Measurements from ENCODE around the gene USP2.

USP2 gene

GRCh38 chr11:119365071-119365591 is 16.4 kb downstream of the USP2 start:
- ChIA-PET POLR2A (interaction anchor here (0.7 to 1.0 kb wide), 4 partner anchors 9 to 105 kb away, joined by 3 to 4 read pairs (median 4); no protein-coding TSS in a partner anchor), CTCF (interaction anchor here (1.0 to 20.8 kb wide), 11 partner anchors 8 to 115 kb away, joined by 3 to 358 read pairs (median 7); partner anchors contain the start of genes C1QTNF5, MFRP and USP2)
- TF ChIP-seq CTCF (IDR thresholded peaks at IDR 0.05; ENCODE audit: insufficient read depth, low read length, missing control alignments), result no peak
- no peak overlapping the region for H3K4me3 ChIP-seq (ENCODE audit: low read depth, low read length)
- no peak for DNase-seq (ENCODE audit: low read depth, low spot score)

GRCh38 chr11:119363851-119364590 is 17.5 kb downstream of the USP2 start:
- no peak for DNase-seq (ENCODE audit: low read depth, low spot score)

GRCh38 chr11:119363081-119363850 is 18.2 kb downstream of the USP2 start:
- H3K4me3 ChIP-seq (ENCODE audit: low read depth, low read length), result no peak overlapping the region; the same call in 1 of the 2 replicates
- DNase-seq (ENCODE audit: low read depth, low spot score), result no peak
- ChIA-PET POLR2A (interaction anchor here (0.5 kb wide), 1 partner anchor 9 kb away, joined by 3 read pairs; no protein-coding TSS in a partner anchor), CTCF (interaction anchor here (0.9 to 8.7 kb wide), 10 partner anchors 6 to 171 kb away, joined by 3 to 141 read pairs (median 12); partner anchors contain the start of genes C1QTNF5 and USP2)
- TF ChIP-seq CTCF (IDR thresholded peaks at IDR 0.05; ENCODE audit: insufficient read depth, low read length, missing control alignments), result no peak

More at GRCh38 chr11:119363851-119364590, 17.5 kb downstream of the USP2 start:
- H3K4me3 ChIP-seq (ENCODE audit: low read depth, low read length), result peak overlapping the region; percentile 50
- POLR2A ChIA-PET, result no interaction called here
- TF ChIP-seq CTCF (IDR thresholded peaks at IDR 0.05; ENCODE audit: insufficient read depth, low read length, missing control alignments), result no peak
- CTCF ChIA-PET, result interaction anchor here (0.6 to 20.8 kb wide), 17 partner anchors 7 to 170 kb away, joined by 3 to 358 read pairs (median 7); partner anchors contain the start of genes C1QTNF5, MFRP and USP2

- CTCF ChIA-PET, result interaction anchor here (1.0 to 4.0 kb wide), 10 partner anchors 10 to 118 kb away, joined by 3 to 86 read pairs (median 10); partner anchors contain the start of genes C1QTNF5 and USP2
- TF ChIP-seq CTCF (IDR thresholded peaks at IDR 0.05; ENCODE audit: insufficient read depth, low read length, missing control alignments), result no peak
- no peak overlapping the region for H3K4me3 ChIP-seq (ENCODE audit: low read depth, low read length)
- POLR2A ChIA-PET, result interaction anchor here (0.5 kb wide), 1 partner anchor 9 kb away, joined by 3 read pairs; no protein-coding TSS in a partner anchor
- DNase-seq (ENCODE audit: low read depth, low spot score), result no peak
Measured at GRCh38 chr11:119362741-119363080, 18.8 kb downstream of the USP2 start.

- DNase-seq (ENCODE audit: low read depth, low spot score), result no peak
- ChIA-PET POLR2A (interaction anchor here (0.5 to 0.8 kb wide), 2 partner anchors 8 to 113 kb away, joined by 3 read pairs; no protein-coding TSS in a partner anchor), CTCF (interaction anchor here (1.0 to 4.0 kb wide), 15 partner anchors 9 to 172 kb away, joined by 3 to 86 read pairs (median 6); partner anchors contain the start of genes C1QTNF5 and USP2)
- no peak overlapping the region for H3K4me3 ChIP-seq (ENCODE audit: low read depth, low read length)
- no peak for TF ChIP-seq CTCF (IDR thresholded peaks at IDR 0.05; ENCODE audit: insufficient read depth, low read length, missing control alignments)
Measured at GRCh38 chr11:119361941-119362725, 19.4 kb downstream of the USP2 start.

Data from AG04449 (cell line).